K562 (cell line): ENCODE measurements around the gene LPAR3. TPM values are rescaled to one million over a fixed set of nuclear protein-coding genes. Genes with fewer than 3 reads are reported as not detected.

Source experiments
- ATF4 ChIP-seq: fragments of 450-650 bp; formaldehyde crosslinking; IDR thresholded peaks from 2 replicates; pipeline ENCODE4 v1.4.0; 2022; ENCODE audit warnings: mild to moderate bottlenecking, moderate library complexity
- ATF6 ChIP-seq: sonication (generic); formaldehyde crosslinking; IDR thresholded peaks from 2 replicates; pipeline ENCODE4 v1.4.0; 2020; ENCODE audit warnings: mild to moderate bottlenecking, missing genetic modification reagents
- CBX8 ChIP-seq: fragments of 200-600 bp; sonication (generic); IDR thresholded peaks from 2 replicates; pipeline ENCODE4 v1.6.1; 2012; ENCODE audit warnings: borderline replicate concordance, mixed run types, low read depth, mild to moderate bottlenecking, moderate library complexity, mixed read lengths, low read length, control low read depth, inconsistent platforms; ENCODE audit not compliant: poor library complexity, severe bottlenecking; ENCODE audit errors: extremely low read depth
- CEBPG ChIP-seq, 3 experiments: fragments of 200-800 bp in 1 of 3; sonication (Bioruptor generic) in 1 of 3; sonication (generic) in 1 of 3; formaldehyde crosslinking in 1 of 3; IDR thresholded peaks in 2 of 3; conservative IDR thresholded peaks in 1 of 3; 2 replicates each; pipeline versions ENCODE4 v1.6.1 to v1.8.0; 2016 to 2022; ENCODE audit warnings: missing compliant biosample characterization in 2 of 3, missing genetic modification characterization in 2 of 3, mild to moderate bottlenecking in 1 of 3, missing genetic modification reagents in 1 of 3
- GATAD2B ChIP-seq: fragments of 450-650 bp; IDR thresholded peaks from 2 replicates; pipeline ENCODE4 v1.6.1; 2017; ENCODE audit warnings: mild to moderate bottlenecking, borderline replicate concordance
- JUND ChIP-seq, 2 experiments: IDR thresholded peaks; 2 replicates in 1 of 2; 3 replicates in 1 of 2; pipeline ENCODE4 v1.6.1; 2011; ENCODE audit warnings: borderline replicate concordance in 2 of 2, low read depth in 2 of 2, low read length in 2 of 2, improper control_type of control experiment in 1 of 2, missing biosample characterization in 1 of 2, missing genetic modification characterization in 1 of 2, missing genetic modification reagents in 1 of 2
- MYC ChIP-seq, 2 experiments: fragments of 250-450 bp in 1 of 2; sonication (Bioruptor Pico) in 1 of 2; IDR thresholded peaks; 2 replicates each; pipeline versions ENCODE4 v1.5.1 to v1.6.1; 2012 to 2021; ENCODE audit warnings: low read depth in 2 of 2, borderline replicate concordance in 1 of 2, improper control_type of control experiment in 1 of 2, low read length in 1 of 2, mild to moderate bottlenecking in 1 of 2, moderate library complexity in 1 of 2
- TEAD2 ChIP-seq: fragments of 450-650 bp; IDR thresholded peaks from 2 replicates; pipeline ENCODE4 v1.6.1; 2016; ENCODE audit warnings: missing genetic modification characterization, control low read depth, missing compliant biosample characterization
- USF2 ChIP-seq: sonication (generic); formaldehyde crosslinking; IDR thresholded peaks from 2 replicates; pipeline ENCODE4 v1.5.0; 2020; ENCODE audit warnings: missing genetic modification reagents
- ZNF175 ChIP-seq: fragments of 200-800 bp; sonication (Bioruptor generic); IDR thresholded peaks from 2 replicates; pipeline ENCODE4 v1.6.1; 2016; ENCODE audit warnings: low read depth, mild to moderate bottlenecking, missing genetic modification characterization, missing compliant biosample characterization
- ZNF512 ChIP-seq: IDR thresholded peaks from 2 replicates; pipeline ENCODE4 v1.6.1; 2016; ENCODE audit warnings: missing genetic modification characterization, missing compliant biosample characterization
- ZNF766 ChIP-seq: fragments of 200-800 bp; sonication (Bioruptor generic); conservative IDR thresholded peaks from 2 replicates; pipeline ENCODE4 v1.6.1; 2016; ENCODE audit warnings: missing genetic modification characterization, missing compliant biosample characterization
- polyA plus RNA-seq, 8 experiments: library from polyadenylated mRNA; depleted of rRNA in 4 of 8; stranded (reverse) in 5 of 8; unstranded in 3 of 8; fragments of >200 nt; fragmentation: Nextera tagmentation in 2 of 8; fragmentation: Illumina TruSeq in 1 of 8; extraction: Ambion mirVana in 2 of 8; extraction: Trizol in 1 of 8; gene quantifications; 2 replicates each; pipeline versions ENCODE4 v1.2.1 to v1.2.3, GENCODE V29; 2011 to 2014; ENCODE audit warnings: inconsistent platforms in 1 of 8, missing spikeins in 1 of 8
- total RNA-seq, 7 experiments: library from RNA; depleted of rRNA in 6 of 7; stranded (reverse); fragments of >200 nt in 6 of 7; fragmentation: Illumina TruSeq in 2 of 7; extraction: Trizol in 2 of 7; gene quantifications; 2 replicates each; pipeline versions ENCODE4 v1.2.1 to v1.2.3, GENCODE V29; 2011 to 2021; ENCODE audit warnings: low replicate concordance in 1 of 7
- TF ChIP-seq, protein P1 (sequence below): fragments of 450-650 bp; formaldehyde crosslinking; IDR thresholded peaks from 2 replicates; pipeline ENCODE4 v1.4.0; 2020; ENCODE audit warnings: mild to moderate bottlenecking, moderate library complexity
- TF ChIP-seq, protein P2 (sequence below), 2 experiments: fragments of 450-650 bp in 1 of 2; sonication (generic) in 1 of 2; formaldehyde crosslinking in 1 of 2; IDR thresholded peaks in 1 of 2; conservative IDR thresholded peaks in 1 of 2; 2 replicates each; pipeline versions ENCODE4 v1.6.1 to v1.8.1; 2016 to 2023; ENCODE audit warnings: mild to moderate bottlenecking in 2 of 2, moderate library complexity in 2 of 2, inconsistent platforms in 1 of 2, missing genetic modification reagents in 1 of 2

LPAR3 gene
- total and polyA plus RNA-seq, 9 of the 15 experiments (the other 6 are each of a cell fraction or from before 2014, with no cell fraction given): 0.11 TPM; not detected in 8

DNA sequence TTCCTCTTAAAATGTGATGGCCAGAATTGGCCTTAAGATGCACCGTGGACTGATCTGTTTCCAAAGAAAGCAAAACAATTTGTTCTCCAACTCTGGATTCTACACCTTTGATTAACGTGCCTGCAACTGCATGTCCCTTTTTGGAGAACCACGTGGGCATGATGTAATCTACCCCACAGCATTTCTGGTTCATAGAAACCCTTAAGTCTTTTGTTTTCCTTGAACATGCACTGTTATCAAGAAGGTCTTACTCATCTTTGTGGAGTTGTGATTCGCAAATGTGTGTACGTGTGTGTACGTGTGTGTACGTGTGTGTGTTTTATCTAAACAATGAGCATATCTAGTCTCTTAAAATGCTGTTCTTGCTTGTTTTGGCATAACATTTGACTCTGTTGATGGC, 57.8 kb downstream of the LPAR3 start (continued):
- TF ChIP-seq CEBPG (CRISPR knock-in tag; IDR thresholded peaks at IDR 0.05) (no peak), CEBPG (tag; conservative IDR thresholded peaks at IDR 0.05 in 1 of 2, IDR thresholded peaks at IDR 0.05 in 1 of 2) (peak in 1 of 2 experiments; percentile 71; a peak in 2 of 4 replicates), USF2 (CRISPR knock-in tag) (peak; percentile 38; the same call in 1 of the 2 replicates), JUND (IDR thresholded peaks at IDR 0.05; ENCODE audit: borderline replicate concordance, low read depth, low read length) (no peak), JUND (tag; IDR thresholded peaks at IDR 0.05; ENCODE audit: borderline replicate concordance, low read depth, low read length) (peak; percentile 21; the same call in 1 of the 3 replicates), TEAD2 (tag) (no peak), ATF4 (CRISPR knock-in tag) (0 out of 2 replicates have a peak, but pooled peaks have one; percentile 27), ZNF766 (CRISPR knock-in tag) (0 out of 2 replicates have a peak, but pooled peaks have one; percentile 47), GATAD2B (no peak), ZNF175 (no peak), CBX8 (no peak), ATF6 (CRISPR knock-in tag) (no peak), MYC (IDR thresholded peaks at IDR 0.05; ENCODE audit: low read depth, low read length) (peak; percentile 83), MYC (CRISPR knock-in tag; IDR thresholded peaks at IDR 0.05; ENCODE audit: borderline replicate concordance, low read depth) (no peak), ZNF512 (tag) (no peak)
- TF ChIP-seq, protein P1, sequence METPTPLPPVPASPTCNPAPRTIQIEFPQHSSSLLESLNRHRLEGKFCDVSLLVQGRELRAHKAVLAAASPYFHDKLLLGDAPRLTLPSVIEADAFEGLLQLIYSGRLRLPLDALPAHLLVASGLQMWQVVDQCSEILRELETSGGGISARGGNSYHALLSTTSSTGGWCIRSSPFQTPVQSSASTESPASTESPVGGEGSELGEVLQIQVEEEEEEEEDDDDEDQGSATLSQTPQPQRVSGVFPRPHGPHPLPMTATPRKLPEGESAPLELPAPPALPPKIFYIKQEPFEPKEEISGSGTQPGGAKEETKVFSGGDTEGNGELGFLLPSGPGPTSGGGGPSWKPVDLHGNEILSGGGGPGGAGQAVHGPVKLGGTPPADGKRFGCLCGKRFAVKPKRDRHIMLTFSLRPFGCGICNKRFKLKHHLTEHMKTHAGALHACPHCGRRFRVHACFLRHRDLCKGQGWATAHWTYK (CRISPR knock-in tag): no peak
- TF ChIP-seq, protein P2, sequence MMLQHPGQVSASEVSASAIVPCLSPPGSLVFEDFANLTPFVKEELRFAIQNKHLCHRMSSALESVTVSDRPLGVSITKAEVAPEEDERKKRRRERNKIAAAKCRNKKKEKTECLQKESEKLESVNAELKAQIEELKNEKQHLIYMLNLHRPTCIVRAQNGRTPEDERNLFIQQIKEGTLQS (IDR thresholded peaks at IDR 0.05): peak; percentile 42; the same call in 1 of the 2 replicates
- TF ChIP-seq, protein P2 (CRISPR knock-in tag; conservative IDR thresholded peaks at IDR 0.05): no peak
